H9 (cell line): ENCODE measurements around the gene NFAM1. TPM values are rescaled to one million over a fixed set of nuclear protein-coding genes. Genes with fewer than 3 reads are reported as not detected.
A peak's percentile ranks its signal among the peaks of the same experiment; 100 is the strongest.

Source experiments
- DNase-seq: peaks from one replicate; pipeline ENCODE4 v3.0.0-alpha.2; 2017
- H2AFZ ChIP-seq: one replicate; pipeline ENCODE4 v1.6.1; 2013; ENCODE audit warnings: mild to moderate bottlenecking, low read length, control low read depth, moderate library complexity
- H2AK5ac ChIP-seq: 2 replicates; pipeline ENCODE4 v1.6.1; 2013; ENCODE audit warnings: low read length, control low read depth, mixed read lengths; ENCODE audit not compliant: insufficient read length
- H2BK120ac ChIP-seq: one replicate; pipeline ENCODE4 v1.6.1; 2013; ENCODE audit warnings: low read depth, mild to moderate bottlenecking, low read length, control low read depth, inconsistent platforms; ENCODE audit not compliant: poor library complexity, severe bottlenecking
- H2BK12ac ChIP-seq: 2 replicates; pipeline ENCODE4 v1.6.1; 2013; ENCODE audit warnings: low read length, control low read depth, mixed read lengths, low read depth; ENCODE audit not compliant: insufficient read length
- H2BK15ac ChIP-seq: 2 replicates; pipeline ENCODE4 v1.6.1; 2013; ENCODE audit warnings: low read depth, low read length, control low read depth
- H2BK20ac ChIP-seq: one replicate; pipeline ENCODE4 v1.6.1; 2013; ENCODE audit warnings: low read depth, mild to moderate bottlenecking, low read length, control low read depth, inconsistent platforms; ENCODE audit not compliant: poor library complexity, severe bottlenecking
- H2BK5ac ChIP-seq: 2 replicates; pipeline ENCODE4 v1.6.1; 2013; ENCODE audit warnings: low read length, control low read depth, mixed read lengths; ENCODE audit not compliant: insufficient read length
- H3K14ac ChIP-seq: 2 replicates; pipeline ENCODE4 v1.6.1; 2013; ENCODE audit warnings: low read length, control low read depth; ENCODE audit not compliant: insufficient read depth
- H3K18ac ChIP-seq: 2 replicates; pipeline ENCODE4 v1.6.1; 2013; ENCODE audit warnings: low read depth, mild to moderate bottlenecking, mixed read lengths, low read length, control low read depth; ENCODE audit not compliant: insufficient read length
- H3K23ac ChIP-seq: 2 replicates; pipeline ENCODE4 v1.6.1; 2013; ENCODE audit warnings: low read length, control low read depth, mixed read lengths, low read depth; ENCODE audit not compliant: insufficient read length
- H3K23me2 ChIP-seq: 2 replicates; pipeline ENCODE4 v1.6.1; 2013; ENCODE audit warnings: low read depth, mild to moderate bottlenecking, mixed read lengths, low read length, control low read depth; ENCODE audit not compliant: insufficient read length, poor library complexity, severe bottlenecking
- H3K27ac ChIP-seq: 2 replicates; pipeline ENCODE4 v1.5.1; 2013; ENCODE audit warnings: low read length, control low read depth, mixed read lengths, low read depth; ENCODE audit not compliant: insufficient read length
- H3K27me3 ChIP-seq: 2 replicates; pipeline ENCODE4 v1.6.1; 2013; ENCODE audit warnings: low read length, control low read depth, inconsistent platforms; ENCODE audit not compliant: insufficient read depth
- H3K4ac ChIP-seq: 2 replicates; pipeline ENCODE4 v1.6.1; 2013; ENCODE audit warnings: low read depth, mild to moderate bottlenecking, control low read depth, inconsistent platforms, low read length, moderate library complexity
- H3K4me1 ChIP-seq: 2 replicates; pipeline ENCODE4 v1.6.1; 2013; ENCODE audit warnings: low read length, control low read depth, inconsistent platforms; ENCODE audit not compliant: insufficient read depth
- H3K4me2 ChIP-seq: 2 replicates; pipeline ENCODE4 v1.6.1; 2013; ENCODE audit warnings: low read length, control low read depth, mixed read lengths; ENCODE audit not compliant: insufficient read length, insufficient read depth
- H3K56ac ChIP-seq: 2 replicates; pipeline ENCODE4 v1.6.1; 2013; ENCODE audit warnings: low read depth, mild to moderate bottlenecking, mixed read lengths, low read length, control low read depth; ENCODE audit not compliant: insufficient read length
- H3K79me1 ChIP-seq: 2 replicates; pipeline ENCODE4 v1.6.1; 2013; ENCODE audit warnings: low read depth, mild to moderate bottlenecking, moderate library complexity, low read length, control low read depth, inconsistent platforms; ENCODE audit not compliant: insufficient read depth, poor library complexity, severe bottlenecking
- H3K79me2 ChIP-seq: 2 replicates; pipeline ENCODE4 v1.6.1; 2013; ENCODE audit warnings: low read length, control low read depth, inconsistent platforms; ENCODE audit not compliant: insufficient read depth
- H3K9ac ChIP-seq: 2 replicates; pipeline ENCODE4 v1.6.1; 2013; ENCODE audit warnings: low read length, control low read depth, mixed read lengths; ENCODE audit not compliant: insufficient read length; ENCODE audit errors: extremely low read depth
- H3K9me3 ChIP-seq: one replicate; pipeline ENCODE4 v1.6.1; 2013; ENCODE audit warnings: low read depth, low read length, inconsistent platforms; ENCODE audit not compliant: control insufficient read depth
- H3T11ph ChIP-seq: one replicate; pipeline ENCODE4 v1.6.1; 2013; ENCODE audit warnings: mild to moderate bottlenecking, low read length, control low read depth, inconsistent platforms
- H4K20me1 ChIP-seq: one replicate; pipeline ENCODE4 v1.6.1; 2013; ENCODE audit not compliant: control insufficient read depth, insufficient read length, insufficient read depth
- H4K5ac ChIP-seq: 2 replicates; pipeline ENCODE4 v1.6.1; 2013; ENCODE audit warnings: low read depth, mild to moderate bottlenecking, mixed read lengths, low read length, control low read depth; ENCODE audit not compliant: insufficient read length
- H4K8ac ChIP-seq: replicated peaks from 2 replicates; pipeline ENCODE4 v1.6.1; 2013; ENCODE audit warnings: low read length, control low read depth, mixed read lengths, low read depth; ENCODE audit not compliant: insufficient read length
- H4K91ac ChIP-seq: 2 replicates; pipeline ENCODE4 v1.6.1; 2013; ENCODE audit warnings: low read depth, mild to moderate bottlenecking, moderate library complexity, mixed read lengths, low read length, control low read depth; ENCODE audit not compliant: insufficient read length
- H3K27ac Mint-ChIP-seq, 3 experiments: 2 replicates in 2 of 3; 3 replicates in 1 of 3; pipeline ENCODE4 v1.8.0; 2020 to 2021; ENCODE audit warnings: mixed read lengths in 3 of 3, mild to moderate bottlenecking in 1 of 3, moderate library complexity in 1 of 3
- H3K27me3 Mint-ChIP-seq: 2 replicates; pipeline ENCODE4 v1.8.0; 2021; ENCODE audit warnings: low read depth, mild to moderate bottlenecking, moderate library complexity, mixed read lengths
- H3K36me3 Mint-ChIP-seq, 3 experiments: 2 replicates in 2 of 3; 3 replicates in 1 of 3; pipeline ENCODE4 v1.8.0; 2020 to 2021; ENCODE audit warnings: low read depth in 3 of 3, mixed read lengths in 3 of 3; ENCODE audit not compliant: insufficient read depth in 1 of 3
- H3K4me1 Mint-ChIP-seq, 2 experiments: 2 replicates each; pipeline ENCODE4 v1.8.0; 2020; ENCODE audit warnings: mixed read lengths in 2 of 2
- H3K4me3 Mint-ChIP-seq, 2 experiments: 2 replicates in 1 of 2; 3 replicates in 1 of 2; pipeline ENCODE4 v1.8.0; 2020 to 2021; ENCODE audit warnings: mild to moderate bottlenecking in 2 of 2, mixed read lengths in 2 of 2, moderate library complexity in 1 of 2
- H3K9me3 Mint-ChIP-seq, 2 experiments: 2 replicates in 1 of 2; 3 replicates in 1 of 2; pipeline ENCODE4 v1.8.0; 2020; ENCODE audit warnings: mild to moderate bottlenecking in 2 of 2, mixed read lengths in 2 of 2, moderate library complexity in 1 of 2
- WGBS: extraction: QIAGEN DNeasy Blood & Tissue Kit; methylation state at CpG from one replicate; pipeline ENCODE4 v1.1.7; 2013; ENCODE audit warnings: missing lambda C conversion rate, low lambda C conversion rate, mixed read lengths; ENCODE audit not compliant: insufficient read length; ENCODE audit errors: extremely low coverage; 5-methylcytosine and 5-hydroxymethylcytosine counted together
- total RNA-seq: library from RNA; stranded (reverse); gene quantifications from 2 replicates; pipeline ENCODE4 v1.2.1, GENCODE V29; 2021
- TF ChIP-seq, protein P1 (sequence below): fragments of 200-600 bp; sonication (generic); conservative IDR thresholded peaks from 3 replicates; pipeline ENCODE4 v1.8.0; 2021; ENCODE audit warnings: antibody characterized with exemption, mild to moderate bottlenecking

Gene NFAM1
- total RNA-seq, 1 experiment from 2014 or later, result 0.68 TPM

DNA sequence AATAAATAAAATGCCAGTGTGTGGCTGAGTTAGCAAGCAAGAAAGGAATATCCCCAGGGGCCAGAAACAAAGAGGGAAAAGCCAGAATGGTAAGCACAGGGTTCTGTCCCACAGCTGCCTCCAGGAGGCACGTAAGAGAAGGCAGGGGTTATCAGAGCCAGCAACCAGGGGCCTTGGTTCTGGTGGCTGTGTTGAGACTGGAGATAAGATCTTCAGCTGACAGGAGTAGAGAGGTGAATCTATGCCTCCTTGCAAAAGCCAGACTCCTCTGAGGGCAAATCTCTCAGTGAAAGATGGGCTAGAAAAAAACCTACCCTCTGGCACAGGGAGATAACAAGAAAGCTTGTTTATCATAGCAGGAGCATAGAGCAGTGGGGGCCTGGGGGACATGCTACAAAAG, 29.8 kb upstream of the NFAM1 start:
- Mint-ChIP-seq H3K36me3 (peaks cover 0 to 7% (median 0%) of the 10 kb centered on the region in 3 experiments; a peak in 2 of 7 replicates), H3K27ac (peak overlapping the region in 2 of 3 experiments; percentile 68 to 72; a peak in 2 of 7 replicates), H3K27me3 (peaks cover 28% of the 10 kb centered on the region), H3K4me3 (no peak overlapping the region; a peak in 1 of 5 replicates), H3K9me3 (no peaks in the 10 kb centered on the region; a peak in 1 of 5 replicates), H3K4me1 (peaks cover 35 to 36% of the 10 kb centered on the region in 2 experiments)
- no peak for DNase-seq
- Histone ChIP-seq H3K9me3 (no peaks in the 10 kb centered on the region), H3K79me2 (no peaks in the 10 kb centered on the region), H2AFZ (no peak overlapping the region), H2BK12ac (no peak overlapping the region), H3K27me3 (no peaks in the 10 kb centered on the region), H3K9ac (no peak overlapping the region), H2BK5ac (no peak overlapping the region), H3K27ac (no peak overlapping the region), H3K23ac (no peak overlapping the region), H3K4me1 (peaks cover 7% of the 10 kb centered on the region; the same call in 1 of the 2 replicates), H2BK15ac (no peak overlapping the region), H3T11ph (no peak overlapping the region), H4K5ac (no peak overlapping the region), H4K20me1 (no peaks in the 10 kb centered on the region), H4K8ac (no peak overlapping the region), H3K56ac (no peak overlapping the region), H3K14ac (no peak overlapping the region), H3K79me1 (no peaks in the 10 kb centered on the region), H3K4me2 (no peak overlapping the region), H3K23me2 (no peaks in the 10 kb centered on the region), H2AK5ac (no peak overlapping the region), H4K91ac (no peak overlapping the region), H3K18ac (no peak overlapping the region), H2BK120ac (no peak overlapping the region), H2BK20ac (no peak overlapping the region), H3K4ac (no peak overlapping the region)
- no CpG with 5 or more reads among the region's 1 CpG for WGBS
- TF ChIP-seq, protein P1, sequence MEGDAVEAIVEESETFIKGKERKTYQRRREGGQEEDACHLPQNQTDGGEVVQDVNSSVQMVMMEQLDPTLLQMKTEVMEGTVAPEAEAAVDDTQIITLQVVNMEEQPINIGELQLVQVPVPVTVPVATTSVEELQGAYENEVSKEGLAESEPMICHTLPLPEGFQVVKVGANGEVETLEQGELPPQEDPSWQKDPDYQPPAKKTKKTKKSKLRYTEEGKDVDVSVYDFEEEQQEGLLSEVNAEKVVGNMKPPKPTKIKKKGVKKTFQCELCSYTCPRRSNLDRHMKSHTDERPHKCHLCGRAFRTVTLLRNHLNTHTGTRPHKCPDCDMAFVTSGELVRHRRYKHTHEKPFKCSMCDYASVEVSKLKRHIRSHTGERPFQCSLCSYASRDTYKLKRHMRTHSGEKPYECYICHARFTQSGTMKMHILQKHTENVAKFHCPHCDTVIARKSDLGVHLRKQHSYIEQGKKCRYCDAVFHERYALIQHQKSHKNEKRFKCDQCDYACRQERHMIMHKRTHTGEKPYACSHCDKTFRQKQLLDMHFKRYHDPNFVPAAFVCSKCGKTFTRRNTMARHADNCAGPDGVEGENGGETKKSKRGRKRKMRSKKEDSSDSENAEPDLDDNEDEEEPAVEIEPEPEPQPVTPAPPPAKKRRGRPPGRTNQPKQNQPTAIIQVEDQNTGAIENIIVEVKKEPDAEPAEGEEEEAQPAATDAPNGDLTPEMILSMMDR, result 0 out of 3 replicates have a peak, but pooled peaks have one; percentile 18
